HFF-Myc (cell line): Measurements from ENCODE around the gene PPM1N.

ENCODE experiments used
- DNase-seq: peaks from one replicate; pipeline ENCODE4 v3.0.0-alpha.2; 2011; ENCODE audit warnings: low read depth; ENCODE audit errors: extremely low read depth
- H3K4me3 ChIP-seq: replicated peaks from 2 replicates; pipeline ENCODE4 v1.5.1; 2011; ENCODE audit warnings: low read depth, mild to moderate bottlenecking, control low read depth, low read length
- CTCF ChIP-seq: IDR thresholded peaks from 2 replicates; pipeline ENCODE4 v1.5.1; 2012; ENCODE audit warnings: mild to moderate bottlenecking, low read depth, low read length, control low read depth; ENCODE audit errors: missing control alignments

PPM1N gene

GRCh38 chr19:45467115-45467455, 31.2 kb upstream of the PPM1N start:
- no peak for DNase-seq
- TF ChIP-seq CTCF: peak; percentile 18
- peak overlapping the region; percentile 71 for H3K4me3 ChIP-seq

GRCh38 chr19:45467456-45468158, 30.6 kb upstream of the PPM1N start, which contains the start of gene FOSB:
Gene FOSB, plus strand, starts transcription at chr19:45467996. Its CDS starts 591 bp downstream, at chr19:45468587.
- peak; percentile 78 for DNase-seq
- TF ChIP-seq CTCF: no peak
- peak within 1 kb of the TSS; percentile 71 for H3K4me3 ChIP-seq

- DNase-seq: no peak
- H3K4me3 ChIP-seq: peak overlapping the region; percentile 71
- no peak for TF ChIP-seq CTCF
Measured at GRCh38 chr19:45468159-45468651, 30.0 kb upstream of the PPM1N start.

- TF ChIP-seq CTCF: no peak
- DNase-seq: no peak
- H3K4me3 ChIP-seq: peak overlapping the region; percentile 71
Measured at GRCh38 chr19:45468803-45469131, 29.5 kb upstream of the PPM1N start.

GRCh38 chr19:45469132-45469944, 28.9 kb upstream of the PPM1N start:
- no peak for DNase-seq
- no peak for TF ChIP-seq CTCF
- H3K4me3 ChIP-seq: peak overlapping the region; percentile 71

- no peak for DNase-seq
- no peak for TF ChIP-seq CTCF
- peak overlapping the region; percentile 71 for H3K4me3 ChIP-seq
Measured at GRCh38 chr19:45469945-45470761, 28.1 kb upstream of the PPM1N start.
